Measurements from ENCODE around the gene L3MBTL3. TPM values are rescaled to one million over a fixed set of nuclear protein-coding genes. Genes with fewer than 3 reads are reported as not detected.

Gene L3MBTL3
- total RNA-seq, 1 experiment from 2014 or later, result 31.5 TPM

DNA sequence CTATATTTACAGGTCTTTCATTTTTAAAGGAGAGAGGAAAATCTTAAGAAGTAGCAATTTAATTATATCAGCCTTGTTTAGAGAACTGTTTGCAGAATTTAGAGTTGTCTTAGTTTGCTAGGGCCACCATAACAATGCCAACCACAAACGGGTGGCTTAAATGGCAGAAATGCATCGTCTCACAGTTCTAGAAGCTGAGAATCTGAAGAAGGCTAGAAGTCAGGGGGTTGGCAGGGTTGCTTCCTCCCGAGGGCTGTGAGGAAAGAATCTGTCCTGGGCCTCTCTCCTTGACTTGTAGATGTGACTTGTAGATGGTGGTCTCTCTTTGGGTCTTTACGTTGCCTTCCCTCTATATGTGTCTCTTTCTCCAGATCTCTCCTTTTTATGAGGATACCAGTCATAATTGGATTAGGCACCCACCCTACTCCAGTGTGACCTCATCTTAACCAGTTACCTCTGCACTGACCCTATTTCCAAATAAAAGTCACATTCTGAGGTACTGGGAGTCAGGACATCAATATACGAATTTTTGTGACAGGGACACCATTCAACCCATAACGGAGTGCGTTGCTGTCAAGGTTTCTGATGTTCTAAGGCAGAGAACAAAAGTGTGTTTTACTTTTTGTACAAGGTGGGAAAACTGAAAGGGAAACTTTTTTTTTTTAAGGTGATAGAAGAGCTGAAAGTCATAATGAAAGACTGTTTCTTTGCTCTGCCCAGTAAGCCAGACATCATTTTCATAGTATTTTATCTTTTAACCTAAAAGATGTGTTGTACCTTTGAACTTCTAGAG, 119.9 kb downstream of the L3MBTL3 start:
- BruUV-seq (replicated peaks), result no TSS peak
- Histone ChIP-seq H4K20me1 (ENCODE audit: insufficient read depth) (no peaks in the 10 kb centered on the region), H3K4me1 (ENCODE audit: control insufficient read depth in 1 of 2, insufficient read depth in 2 of 2, low read length in 2 of 2) (no peaks in the 10 kb centered on the region), H2AFZ (ENCODE audit: low read depth, low read length, poor library complexity, severe bottlenecking) (no peak overlapping the region), H3K4me3 (replicated peaks in 1 of 2; ENCODE audit: low read depth in 1 of 2, low read length in 2 of 2) (no peak overlapping the region), H3K36me3 (ENCODE audit: control insufficient read depth in 1 of 2, insufficient read depth in 2 of 2, low read length in 2 of 2) (peaks cover 0 to 11% of the 10 kb centered on the region in 2 experiments; a peak in 2 of 4 replicates), H3K4me2 (ENCODE audit: low read length) (no peak overlapping the region), H3K9me3 (ENCODE audit: control insufficient read depth in 1 of 2, insufficient read depth in 1 of 2, low read depth in 1 of 2, low read length in 2 of 2) (no peaks in the 10 kb centered on the region), H3K27ac (ENCODE audit: low read depth, low read length) (no peak overlapping the region), H3K9ac (ENCODE audit: low read length) (no peak overlapping the region), H3K27me3 (ENCODE audit: insufficient read depth, low read length) (no peaks in the 10 kb centered on the region), H3K79me2 (ENCODE audit: insufficient read depth, low read length) (no peaks in the 10 kb centered on the region), H3K9me2 (ENCODE audit: insufficient read depth) (no peaks in the 10 kb centered on the region)
- DNase-seq (ENCODE audit: low read depth, low spot score) (no peak), ATAC-seq (no peak)
- intact Hi-C loops (cut with micrococcal nuclease), result no loop called here
- RAD21 ChIA-PET (ENCODE audit: low non-redundant PET in 1 of 2, low total read pairs in 2 of 2, uncharacterized antibody in 2 of 2, unreplicated experiment in 2 of 2), result no interaction called here
- POLR2A ChIA-PET, result no interaction called here
- TF ChIP-seq TCF7L2 (IDR thresholded peaks at IDR 0.05; ENCODE audit: borderline replicate concordance, extremely low read depth, insufficient read depth, insufficient read length) (no peak), CEBPB (IDR thresholded peaks at IDR 0.05; ENCODE audit: low read depth) (no peak), SIN3A (IDR thresholded peaks at IDR 0.05; ENCODE audit: low read depth) (no peak), CBX3 (IDR thresholded peaks at IDR 0.05; ENCODE audit: low read depth) (no peak), SP1 (IDR thresholded peaks at IDR 0.05; ENCODE audit: low read depth) (no peak), POLR2AphosphoS5 (IDR thresholded peaks at IDR 0.05; ENCODE audit: low read depth, low read length) (no peak), FOSL1 (IDR thresholded peaks at IDR 0.05; ENCODE audit: low read depth) (no peak), EZH2 (IDR thresholded peaks at IDR 0.05) (no peak), MAX (IDR thresholded peaks at IDR 0.05) (no peak), ATF3 (IDR thresholded peaks at IDR 0.05) (no peak), YY1 (IDR thresholded peaks at IDR 0.05; ENCODE audit: extremely low read depth, insufficient replicate concordance, low read depth, low read length) (no peak)
- TF ChIP-seq, protein P1, sequence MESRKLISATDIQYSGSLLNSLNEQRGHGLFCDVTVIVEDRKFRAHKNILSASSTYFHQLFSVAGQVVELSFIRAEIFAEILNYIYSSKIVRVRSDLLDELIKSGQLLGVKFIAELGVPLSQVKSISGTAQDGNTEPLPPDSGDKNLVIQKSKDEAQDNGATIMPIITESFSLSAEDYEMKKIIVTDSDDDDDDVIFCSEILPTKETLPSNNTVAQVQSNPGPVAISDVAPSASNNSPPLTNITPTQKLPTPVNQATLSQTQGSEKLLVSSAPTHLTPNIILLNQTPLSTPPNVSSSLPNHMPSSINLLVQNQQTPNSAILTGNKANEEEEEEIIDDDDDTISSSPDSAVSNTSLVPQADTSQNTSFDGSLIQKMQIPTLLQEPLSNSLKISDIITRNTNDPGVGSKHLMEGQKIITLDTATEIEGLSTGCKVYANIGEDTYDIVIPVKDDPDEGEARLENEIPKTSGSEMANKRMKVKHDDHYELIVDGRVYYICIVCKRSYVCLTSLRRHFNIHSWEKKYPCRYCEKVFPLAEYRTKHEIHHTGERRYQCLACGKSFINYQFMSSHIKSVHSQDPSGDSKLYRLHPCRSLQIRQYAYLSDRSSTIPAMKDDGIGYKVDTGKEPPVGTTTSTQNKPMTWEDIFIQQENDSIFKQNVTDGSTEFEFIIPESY (IDR thresholded peaks at IDR 0.05; ENCODE audit: extremely low read depth, insufficient replicate concordance, low read length), result no peak
- TF ChIP-seq, protein P2, sequence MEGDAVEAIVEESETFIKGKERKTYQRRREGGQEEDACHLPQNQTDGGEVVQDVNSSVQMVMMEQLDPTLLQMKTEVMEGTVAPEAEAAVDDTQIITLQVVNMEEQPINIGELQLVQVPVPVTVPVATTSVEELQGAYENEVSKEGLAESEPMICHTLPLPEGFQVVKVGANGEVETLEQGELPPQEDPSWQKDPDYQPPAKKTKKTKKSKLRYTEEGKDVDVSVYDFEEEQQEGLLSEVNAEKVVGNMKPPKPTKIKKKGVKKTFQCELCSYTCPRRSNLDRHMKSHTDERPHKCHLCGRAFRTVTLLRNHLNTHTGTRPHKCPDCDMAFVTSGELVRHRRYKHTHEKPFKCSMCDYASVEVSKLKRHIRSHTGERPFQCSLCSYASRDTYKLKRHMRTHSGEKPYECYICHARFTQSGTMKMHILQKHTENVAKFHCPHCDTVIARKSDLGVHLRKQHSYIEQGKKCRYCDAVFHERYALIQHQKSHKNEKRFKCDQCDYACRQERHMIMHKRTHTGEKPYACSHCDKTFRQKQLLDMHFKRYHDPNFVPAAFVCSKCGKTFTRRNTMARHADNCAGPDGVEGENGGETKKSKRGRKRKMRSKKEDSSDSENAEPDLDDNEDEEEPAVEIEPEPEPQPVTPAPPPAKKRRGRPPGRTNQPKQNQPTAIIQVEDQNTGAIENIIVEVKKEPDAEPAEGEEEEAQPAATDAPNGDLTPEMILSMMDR (IDR thresholded peaks at IDR 0.05 in 2 of 3, conservative IDR thresholded peaks at IDR 0.05 in 1 of 3; ENCODE audit: borderline replicate concordance in 1 of 3, insufficient read depth in 1 of 3, low read depth in 2 of 3, low read length in 2 of 3), result no peak
- CTCF ChIA-PET, result no interaction called here

Data from HCT116 (cell line).